GM23338 (cell line): ENCODE measurements around the gene WNT11. TPM values are rescaled to one million over a fixed set of nuclear protein-coding genes. Genes with fewer than 3 reads are reported as not detected.

ENCODE experiments used
- ATAC-seq: fragments of 200-7000 bp; cut with Tn5 transposase; 3 replicates; pipeline ENCODE4 v1.9.1; 2020
- DNase-seq: peaks from one replicate; pipeline ENCODE4 v3.0.0-alpha.2; 2015; ENCODE audit warnings: low spot score
- H2AFZ ChIP-seq: fragments of 200-600 bp; sonication (generic); 2 replicates; pipeline ENCODE4 v1.8.0; 2016; ENCODE audit warnings: antibody characterized with exemption, mild to moderate bottlenecking, moderate library complexity
- H3F3A ChIP-seq: fragments of 200-600 bp; sonication (generic); replicated peaks from 2 replicates; pipeline ENCODE4 v1.8.0; 2017; ENCODE audit warnings: antibody characterized with exemption, mixed run types, low read depth
- H3K27ac ChIP-seq: fragments of 200-600 bp; sonication (generic); 2 replicates; pipeline ENCODE4 v1.6.1; 2016; ENCODE audit warnings: low read depth
- H3K27me3 ChIP-seq: fragments of 200-600 bp; sonication (generic); 2 replicates; pipeline ENCODE4 v1.8.0; 2016; ENCODE audit warnings: mild to moderate bottlenecking, mixed run types, moderate library complexity; ENCODE audit not compliant: insufficient read depth
- H3K36me3 ChIP-seq: fragments of 200-600 bp; sonication (generic); 2 replicates; pipeline ENCODE4 v1.8.0; 2016; ENCODE audit warnings: mild to moderate bottlenecking; ENCODE audit not compliant: insufficient read depth
- H3K4me1 ChIP-seq: fragments of 200-600 bp; sonication (generic); 2 replicates; pipeline ENCODE4 v1.8.0; 2016; ENCODE audit warnings: mild to moderate bottlenecking, moderate library complexity; ENCODE audit not compliant: insufficient read depth
- H3K4me2 ChIP-seq: fragments of 200-600 bp; sonication (generic); 2 replicates; pipeline ENCODE4 v1.7.1; 2017; ENCODE audit warnings: mixed run types
- H3K4me3 ChIP-seq: fragments of 200-600 bp; sonication (generic); 2 replicates; pipeline ENCODE4 v1.6.1; 2016; ENCODE audit warnings: mixed run types
- H3K79me2 ChIP-seq: fragments of 200-600 bp; sonication (generic); replicated peaks from 2 replicates; pipeline ENCODE4 v1.8.0; 2017; ENCODE audit warnings: mild to moderate bottlenecking; ENCODE audit not compliant: insufficient read depth
- H3K9me2 ChIP-seq: fragments of 200-600 bp; sonication (generic); 2 replicates; pipeline ENCODE4 v1.8.0; 2017; ENCODE audit not compliant: insufficient read depth
- H4K20me1 ChIP-seq: fragments of 200-600 bp; sonication (generic); replicated peaks from 2 replicates; pipeline ENCODE4 v1.8.0; 2017; ENCODE audit warnings: mild to moderate bottlenecking; ENCODE audit not compliant: insufficient read depth
- H3K27ac Mint-ChIP-seq: 2 replicates; pipeline ENCODE4 v1.8.0; 2020; ENCODE audit warnings: inconsistent platforms, mild to moderate bottlenecking, moderate library complexity, mixed read lengths
- H3K27me3 Mint-ChIP-seq: 3 replicates; pipeline ENCODE4 v1.8.0; 2022; ENCODE audit warnings: low read depth, mild to moderate bottlenecking, moderate library complexity, mixed read lengths, inconsistent platforms; ENCODE audit not compliant: insufficient read depth, poor library complexity
- H3K36me3 Mint-ChIP-seq: 3 replicates; pipeline ENCODE4 v1.8.0; 2021; ENCODE audit warnings: low read depth, mild to moderate bottlenecking, inconsistent platforms, moderate library complexity, mixed read lengths
- H3K4me1 Mint-ChIP-seq: 3 replicates; pipeline ENCODE4 v1.8.0; 2020; ENCODE audit warnings: mild to moderate bottlenecking, inconsistent platforms, mixed read lengths
- H3K4me3 Mint-ChIP-seq: 3 replicates; pipeline ENCODE4 v1.8.0; 2021; ENCODE audit warnings: moderate library complexity, mild to moderate bottlenecking, inconsistent platforms, mixed read lengths
- H3K9me3 Mint-ChIP-seq: 3 replicates; pipeline ENCODE4 v1.8.0; 2020; ENCODE audit warnings: moderate library complexity, mild to moderate bottlenecking, inconsistent platforms, mixed read lengths
- CREB1 ChIP-seq: fragments of 250-450 bp; sonication (Bioruptor Pico); IDR thresholded peaks from 2 replicates; pipeline ENCODE4 v1.5.0; 2020; ENCODE audit warnings: low read depth, mild to moderate bottlenecking, moderate library complexity
- EZH2 ChIP-seq: fragments of 200-600 bp; sonication (generic); IDR thresholded peaks from one replicate; pipeline ENCODE4 v1.8.0; 2017; ENCODE audit warnings: antibody characterized with exemption, mild to moderate bottlenecking, low read depth; ENCODE audit not compliant: unreplicated experiment
- EZH2phosphoT487 ChIP-seq: fragments of 200-600 bp; sonication (generic); IDR thresholded peaks from one replicate; pipeline ENCODE4 v1.8.1; 2018; ENCODE audit warnings: antibody characterized with exemption; ENCODE audit not compliant: unreplicated experiment
- JUNB ChIP-seq: IDR thresholded peaks from one replicate; pipeline ENCODE4 v1.6.1; 2016; ENCODE audit warnings: antibody characterized with exemption; ENCODE audit not compliant: unreplicated experiment
- POLR2AphosphoS5 ChIP-seq: IDR thresholded peaks from 2 replicates; pipeline ENCODE4 v1.6.1; 2016; ENCODE audit warnings: antibody characterized with exemption, low read depth
- ZNF114 ChIP-seq: fragments of 250-450 bp; sonication (Bioruptor Pico); IDR thresholded peaks from 2 replicates; pipeline ENCODE4 v1.5.0; 2020; ENCODE audit warnings: mild to moderate bottlenecking, moderate library complexity
- ZNF331 ChIP-seq: fragments of 250-450 bp; sonication (Bioruptor Pico); IDR thresholded peaks from 2 replicates; pipeline ENCODE4 v1.5.0; 2020; ENCODE audit warnings: low read depth, mild to moderate bottlenecking, moderate library complexity
- polyA plus RNA-seq: library from polyadenylated mRNA; unstranded; fragments of >200 nt; fragmentation: Nextera tagmentation; extraction: Ambion mirVana; gene quantifications from 2 replicates; pipeline ENCODE4 v1.2.1, GENCODE V29; 2016
- total RNA-seq: library from RNA; depleted of rRNA; stranded (reverse); fragments of >200 nt; shearing (Covaris generic); gene quantifications from 2 replicates; pipeline ENCODE4 v1.2.3, GENCODE V29; 2014
- TF ChIP-seq, protein P1 (sequence below): IDR thresholded peaks from 2 replicates; pipeline ENCODE4 v1.6.1; 2016; ENCODE audit warnings: antibody characterized with exemption
- TF ChIP-seq, protein P2 (sequence below): IDR thresholded peaks from one replicate; pipeline ENCODE4 v1.6.1; 2018; ENCODE audit warnings: antibody characterized with exemption; ENCODE audit not compliant: unreplicated experiment
- TF ChIP-seq, protein P3 (sequence below), 2 experiments: fragments of 200-600 bp in 1 of 2; sonication (generic) in 1 of 2; conservative IDR thresholded peaks; 2 replicates each; pipeline versions ENCODE4 v1.5.1 to v1.6.1; 2016 to 2017; ENCODE audit warnings: antibody characterized with exemption in 2 of 2, low read depth in 2 of 2, mild to moderate bottlenecking in 2 of 2, moderate library complexity in 1 of 2

Gene WNT11
- total and polyA plus RNA-seq, 2 experiments from 2014 or later, result 0.44 to 0.56 TPM

DNA sequence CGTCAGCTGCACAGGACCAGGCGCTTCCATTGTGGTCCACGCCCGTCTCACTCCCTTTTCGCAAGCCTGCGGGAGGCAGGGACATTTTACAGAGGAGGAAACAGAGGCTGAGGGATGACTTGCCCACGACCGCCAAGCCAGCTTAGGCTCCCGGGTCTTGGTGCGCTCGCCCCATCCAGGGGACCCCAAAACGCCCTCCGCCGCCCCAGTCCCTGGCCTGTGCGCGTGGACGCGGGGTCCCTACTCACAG is 300 bp downstream of the WNT11 start:
- Histone ChIP-seq H3K36me3 (no peaks in the 10 kb centered on the region), H3K27me3 (peaks cover 79% of the 10 kb centered on the region), H3F3A (no peaks in the 10 kb centered on the region), H4K20me1 (0 out of 2 replicates have a peak, but pooled peaks cover 2% of the 10 kb centered on the region), H3K4me2 (peak overlapping the region; percentile 96), H2AFZ (peak overlapping the region; percentile 91), H3K27ac (no peak overlapping the region), H3K9me2 (no peaks in the 10 kb centered on the region), H3K4me3 (peak overlapping the region; percentile 72), H3K79me2 (no peaks in the 10 kb centered on the region), H3K4me1 (peaks cover 15% of the 10 kb centered on the region; the same call in 1 of the 2 replicates)
- H3K4me3 Mint-ChIP-seq, result peak overlapping the region; percentile 75
- H3K4me1 Mint-ChIP-seq, result peaks cover 9% of the 10 kb centered on the region; the same call in 2 of the 3 replicates
- H3K36me3 Mint-ChIP-seq, result no peaks in the 10 kb centered on the region
- H3K27ac Mint-ChIP-seq, result no peak overlapping the region
- DNase-seq, result no peak
- ATAC-seq, result no peak
- no peaks in the 10 kb centered on the region; the same call in 2 of the 3 replicates for H3K9me3 Mint-ChIP-seq
- H3K27me3 Mint-ChIP-seq, result peaks cover 69% of the 10 kb centered on the region
- TF ChIP-seq EZH2 (no peak), EZH2phosphoT487 (peak; percentile 43)

DNA sequence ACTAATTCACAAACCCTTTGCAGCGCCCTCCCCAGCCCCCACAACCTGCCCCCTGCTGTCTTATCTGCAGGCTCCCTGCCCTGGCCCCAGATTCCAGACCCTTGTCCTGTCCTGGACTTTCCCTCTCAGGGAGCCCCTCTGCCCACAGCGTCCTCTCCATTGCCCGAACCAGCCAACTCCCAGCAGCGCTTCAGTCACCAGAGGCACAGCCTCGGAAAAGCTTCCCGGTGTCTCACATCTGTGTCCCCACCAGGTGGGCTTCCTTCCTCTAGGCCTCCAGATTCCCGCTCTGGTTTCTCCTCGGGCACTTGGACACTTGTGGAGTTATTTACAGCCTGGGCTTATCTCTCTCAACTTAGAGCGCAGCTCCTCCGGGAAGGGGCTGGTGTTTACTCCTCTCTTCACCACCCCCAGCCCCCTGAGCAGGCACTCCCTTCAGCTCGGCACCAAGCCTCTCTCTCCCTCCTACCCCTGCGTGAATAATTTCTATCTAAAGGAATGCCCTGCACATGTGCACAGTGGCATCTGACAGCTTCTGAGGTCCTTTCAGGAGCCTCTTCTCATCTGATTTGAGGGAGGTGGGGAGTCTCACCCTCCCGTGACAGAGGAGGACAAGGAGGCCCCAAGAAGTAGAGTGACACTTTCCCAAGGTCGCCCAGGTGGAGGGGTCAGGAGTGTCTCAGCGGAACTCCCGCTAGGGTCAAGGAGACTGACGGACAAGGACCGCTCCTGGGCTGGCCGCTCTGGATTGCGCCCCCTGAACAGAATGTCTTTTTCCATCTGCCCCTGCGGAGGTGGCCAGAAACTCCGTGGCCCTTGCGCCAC is 838 bp downstream of the WNT11 start:
- no peak for ATAC-seq

DNA sequence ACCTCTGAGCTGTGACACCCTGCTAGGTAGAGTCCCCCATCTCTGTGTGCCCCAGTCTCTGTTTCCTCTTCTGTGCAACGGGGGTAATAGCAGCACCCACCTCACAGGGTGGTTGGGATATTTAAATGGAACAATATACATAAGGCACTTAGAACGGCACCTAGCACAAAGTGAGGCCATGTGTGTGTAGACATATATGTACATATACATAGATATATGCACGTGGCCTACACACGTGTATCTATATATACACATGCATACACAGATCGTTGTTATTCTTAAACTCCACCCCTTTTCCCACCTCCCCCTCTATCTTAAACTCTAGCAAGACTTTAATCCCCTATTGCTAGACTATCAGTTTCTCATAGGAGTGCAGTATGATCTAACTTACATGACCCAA is 2.4 kb downstream of the WNT11 start:
- Mint-ChIP-seq H3K4me1 (peaks cover 9% of the 10 kb centered on the region; the same call in 2 of the 3 replicates), H3K4me3 (no peak overlapping the region), H3K9me3 (no peaks in the 10 kb centered on the region; the same call in 2 of the 3 replicates), H3K27ac (no peak overlapping the region), H3K27me3 (peaks cover 60% of the 10 kb centered on the region), H3K36me3 (no peaks in the 10 kb centered on the region)
- no peaks in the 10 kb centered on the region for H3K79me2 ChIP-seq
- DNase-seq (no peak), ATAC-seq (no peak)
- H3K27me3 ChIP-seq, result peaks cover 58% of the 10 kb centered on the region
- H3K9me2 ChIP-seq, result no peaks in the 10 kb centered on the region
- no peak overlapping the region for H3K4me2 ChIP-seq
- H4K20me1 ChIP-seq, result 0 out of 2 replicates have a peak, but pooled peaks cover 2% of the 10 kb centered on the region
- no peaks in the 10 kb centered on the region for H3F3A ChIP-seq
- no peak overlapping the region for H3K4me3 ChIP-seq
- no peak overlapping the region for H2AFZ ChIP-seq
- H3K27ac ChIP-seq, result no peak overlapping the region
- H3K4me1 ChIP-seq, result peaks cover 15% of the 10 kb centered on the region; the same call in 1 of the 2 replicates
- no peaks in the 10 kb centered on the region for H3K36me3 ChIP-seq
- TF ChIP-seq JUNB (no peak), ZNF114 (CRISPR knock-in tag) (no peak), CREB1 (CRISPR knock-in tag) (no peak), EZH2 (no peak), POLR2AphosphoS5 (no peak)
- TF ChIP-seq, protein P1, sequence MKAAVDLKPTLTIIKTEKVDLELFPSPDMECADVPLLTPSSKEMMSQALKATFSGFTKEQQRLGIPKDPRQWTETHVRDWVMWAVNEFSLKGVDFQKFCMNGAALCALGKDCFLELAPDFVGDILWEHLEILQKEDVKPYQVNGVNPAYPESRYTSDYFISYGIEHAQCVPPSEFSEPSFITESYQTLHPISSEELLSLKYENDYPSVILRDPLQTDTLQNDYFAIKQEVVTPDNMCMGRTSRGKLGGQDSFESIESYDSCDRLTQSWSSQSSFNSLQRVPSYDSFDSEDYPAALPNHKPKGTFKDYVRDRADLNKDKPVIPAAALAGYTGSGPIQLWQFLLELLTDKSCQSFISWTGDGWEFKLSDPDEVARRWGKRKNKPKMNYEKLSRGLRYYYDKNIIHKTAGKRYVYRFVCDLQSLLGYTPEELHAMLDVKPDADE, result no peak
- TF ChIP-seq, protein P2, sequence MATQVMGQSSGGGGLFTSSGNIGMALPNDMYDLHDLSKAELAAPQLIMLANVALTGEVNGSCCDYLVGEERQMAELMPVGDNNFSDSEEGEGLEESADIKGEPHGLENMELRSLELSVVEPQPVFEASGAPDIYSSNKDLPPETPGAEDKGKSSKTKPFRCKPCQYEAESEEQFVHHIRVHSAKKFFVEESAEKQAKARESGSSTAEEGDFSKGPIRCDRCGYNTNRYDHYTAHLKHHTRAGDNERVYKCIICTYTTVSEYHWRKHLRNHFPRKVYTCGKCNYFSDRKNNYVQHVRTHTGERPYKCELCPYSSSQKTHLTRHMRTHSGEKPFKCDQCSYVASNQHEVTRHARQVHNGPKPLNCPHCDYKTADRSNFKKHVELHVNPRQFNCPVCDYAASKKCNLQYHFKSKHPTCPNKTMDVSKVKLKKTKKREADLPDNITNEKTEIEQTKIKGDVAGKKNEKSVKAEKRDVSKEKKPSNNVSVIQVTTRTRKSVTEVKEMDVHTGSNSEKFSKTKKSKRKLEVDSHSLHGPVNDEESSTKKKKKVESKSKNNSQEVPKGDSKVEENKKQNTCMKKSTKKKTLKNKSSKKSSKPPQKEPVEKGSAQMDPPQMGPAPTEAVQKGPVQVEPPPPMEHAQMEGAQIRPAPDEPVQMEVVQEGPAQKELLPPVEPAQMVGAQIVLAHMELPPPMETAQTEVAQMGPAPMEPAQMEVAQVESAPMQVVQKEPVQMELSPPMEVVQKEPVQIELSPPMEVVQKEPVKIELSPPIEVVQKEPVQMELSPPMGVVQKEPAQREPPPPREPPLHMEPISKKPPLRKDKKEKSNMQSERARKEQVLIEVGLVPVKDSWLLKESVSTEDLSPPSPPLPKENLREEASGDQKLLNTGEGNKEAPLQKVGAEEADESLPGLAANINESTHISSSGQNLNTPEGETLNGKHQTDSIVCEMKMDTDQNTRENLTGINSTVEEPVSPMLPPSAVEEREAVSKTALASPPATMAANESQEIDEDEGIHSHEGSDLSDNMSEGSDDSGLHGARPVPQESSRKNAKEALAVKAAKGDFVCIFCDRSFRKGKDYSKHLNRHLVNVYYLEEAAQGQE, result no peak

More for the DNA sequence above, 838 bp downstream of the WNT11 start:
- H4K20me1 ChIP-seq, result 0 out of 2 replicates have a peak, but pooled peaks cover 2% of the 10 kb centered on the region
- H3K36me3 ChIP-seq, result no peaks in the 10 kb centered on the region
- H3K4me2 ChIP-seq, result peak overlapping the region; percentile 96
- TF ChIP-seq ZNF331 (CRISPR knock-in tag) (no peak), JUNB (no peak), ZNF114 (CRISPR knock-in tag) (no peak), EZH2 (peak; percentile 78)
- TF ChIP-seq, protein P3, sequence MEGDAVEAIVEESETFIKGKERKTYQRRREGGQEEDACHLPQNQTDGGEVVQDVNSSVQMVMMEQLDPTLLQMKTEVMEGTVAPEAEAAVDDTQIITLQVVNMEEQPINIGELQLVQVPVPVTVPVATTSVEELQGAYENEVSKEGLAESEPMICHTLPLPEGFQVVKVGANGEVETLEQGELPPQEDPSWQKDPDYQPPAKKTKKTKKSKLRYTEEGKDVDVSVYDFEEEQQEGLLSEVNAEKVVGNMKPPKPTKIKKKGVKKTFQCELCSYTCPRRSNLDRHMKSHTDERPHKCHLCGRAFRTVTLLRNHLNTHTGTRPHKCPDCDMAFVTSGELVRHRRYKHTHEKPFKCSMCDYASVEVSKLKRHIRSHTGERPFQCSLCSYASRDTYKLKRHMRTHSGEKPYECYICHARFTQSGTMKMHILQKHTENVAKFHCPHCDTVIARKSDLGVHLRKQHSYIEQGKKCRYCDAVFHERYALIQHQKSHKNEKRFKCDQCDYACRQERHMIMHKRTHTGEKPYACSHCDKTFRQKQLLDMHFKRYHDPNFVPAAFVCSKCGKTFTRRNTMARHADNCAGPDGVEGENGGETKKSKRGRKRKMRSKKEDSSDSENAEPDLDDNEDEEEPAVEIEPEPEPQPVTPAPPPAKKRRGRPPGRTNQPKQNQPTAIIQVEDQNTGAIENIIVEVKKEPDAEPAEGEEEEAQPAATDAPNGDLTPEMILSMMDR (conservative IDR thresholded peaks at IDR 0.05; ENCODE audit: low read depth in 2 of 2), result no peak
- no peak for DNase-seq
- peaks cover 74% of the 10 kb centered on the region for H3K27me3 ChIP-seq
- H3K4me1 ChIP-seq, result peaks cover 15% of the 10 kb centered on the region; the same call in 1 of the 2 replicates
- no peak overlapping the region for H3K27ac Mint-ChIP-seq
- peaks cover 9% of the 10 kb centered on the region; the same call in 2 of the 3 replicates for H3K4me1 Mint-ChIP-seq
- no peak overlapping the region for H3K27ac ChIP-seq
- H3K27me3 Mint-ChIP-seq, result peaks cover 68% of the 10 kb centered on the region
- H3K4me3 Mint-ChIP-seq, result peak overlapping the region; percentile 75
- H3F3A ChIP-seq, result no peaks in the 10 kb centered on the region
- no peaks in the 10 kb centered on the region for H3K9me2 ChIP-seq
- H3K36me3 Mint-ChIP-seq, result no peaks in the 10 kb centered on the region
- peak overlapping the region; percentile 91 for H2AFZ ChIP-seq
- peak overlapping the region; percentile 72 for H3K4me3 ChIP-seq
- no peaks in the 10 kb centered on the region; the same call in 2 of the 3 replicates for H3K9me3 Mint-ChIP-seq
- no peaks in the 10 kb centered on the region for H3K79me2 ChIP-seq
